NB4 (cell line): ENCODE data around the gene MARS1.

ENCODE experiments used
- CTCF ChIP-seq: IDR thresholded peaks from one replicate; pipeline ENCODE4 v1.5.1; 2012; ENCODE audit warnings: low read depth, low read length
- POLR2A ChIP-seq: IDR thresholded peaks from 2 replicates; pipeline ENCODE4 v1.6.1; 2011; ENCODE audit warnings: mild to moderate bottlenecking; ENCODE audit not compliant: insufficient read length; ENCODE audit errors: extremely low read depth

- TF ChIP-seq POLR2A (no peak), CTCF (no peak)
Measured at GRCh38 chr12:57543581-57543980, 55.7 kb downstream of the MARS1 start.
